Measurements from ENCODE around the gene RNF2. TPM values are rescaled to one million over a fixed set of nuclear protein-coding genes. Genes with fewer than 3 reads are reported as not detected.

Gene RNF2
- total RNA-seq, 1 experiment from 2014 or later: 39.1 TPM

GRCh38 chr1:185042737-185043136, 2.6 kb upstream of the RNF2 start:
- peaks cover 4% of the 10 kb centered on the region; the same call in 1 of the 2 replicates for H4K20me1 ChIP-seq (ENCODE audit: insufficient read depth)
- H3K79me2 ChIP-seq (ENCODE audit: insufficient read depth, low read length): peaks cover 21% of the 10 kb centered on the region
- no peak overlapping the region for H3K27ac ChIP-seq (ENCODE audit: low read depth, low read length)
- intact Hi-C loops (cut with micrococcal nuclease): no loop called here
- no peak overlapping the region for H3K9ac ChIP-seq (ENCODE audit: low read length)
- BruUV-seq (replicated peaks): no TSS peak
- H3K4me2 ChIP-seq (ENCODE audit: low read length): no peak overlapping the region
- no peaks in the 10 kb centered on the region for H3K9me3 ChIP-seq (ENCODE audit: control insufficient read depth in 1 of 2, insufficient read depth in 1 of 2, low read depth in 1 of 2, low read length in 2 of 2)
- POLR2A ChIA-PET: no interaction called here
- H2AFZ ChIP-seq (ENCODE audit: low read depth, low read length, poor library complexity, severe bottlenecking): no peak overlapping the region
- H3K27me3 ChIP-seq (ENCODE audit: insufficient read depth, low read length): no peaks in the 10 kb centered on the region
- peaks cover 6 to 17% of the 10 kb centered on the region in 2 experiments; a peak in 3 of 4 replicates for H3K4me1 ChIP-seq (ENCODE audit: control insufficient read depth in 1 of 2, insufficient read depth in 2 of 2, low read length in 2 of 2)
- no peaks in the 10 kb centered on the region for H3K36me3 ChIP-seq (ENCODE audit: control insufficient read depth in 1 of 2, insufficient read depth in 2 of 2, low read length in 2 of 2)
- no peak for TF ChIP-seq TCF7L2 (IDR thresholded peaks at IDR 0.05; ENCODE audit: borderline replicate concordance, extremely low read depth, insufficient read depth, insufficient read length)
- TF ChIP-seq EZH2phosphoT487 (IDR thresholded peaks at IDR 0.05; ENCODE audit: borderline replicate concordance): no peak
- TF ChIP-seq CBX3 (IDR thresholded peaks at IDR 0.05; ENCODE audit: low read depth): no peak
- TF ChIP-seq CTCF (IDR thresholded peaks at IDR 0.05 in 2 of 3, conservative IDR thresholded peaks at IDR 0.05 in 1 of 3; ENCODE audit: borderline replicate concordance in 1 of 3, insufficient read depth in 1 of 3, low read depth in 2 of 3, low read length in 2 of 3): no peak
- no peak for TF ChIP-seq ATF3 (IDR thresholded peaks at IDR 0.05)
- no peak for TF ChIP-seq SP1 (IDR thresholded peaks at IDR 0.05; ENCODE audit: low read depth)
- no peak for TF ChIP-seq YY1 (IDR thresholded peaks at IDR 0.05; ENCODE audit: extremely low read depth, insufficient replicate concordance, low read depth, low read length)
- TF ChIP-seq EGR1 (IDR thresholded peaks at IDR 0.05; ENCODE audit: low read depth): no peak
- TF ChIP-seq ZNF274 (IDR thresholded peaks at IDR 0.05; ENCODE audit: low read depth, low read length): no peak
- no peak for TF ChIP-seq POLR2A (IDR thresholded peaks at IDR 0.05; ENCODE audit: borderline replicate concordance, extremely low read depth, insufficient read depth, insufficient read length)
- no peak for TF ChIP-seq SIN3A (IDR thresholded peaks at IDR 0.05; ENCODE audit: low read depth)
- no peak for TF ChIP-seq ELF1 (IDR thresholded peaks at IDR 0.05; ENCODE audit: borderline replicate concordance, low read depth)
- no peak for TF ChIP-seq RAD21 (IDR thresholded peaks at IDR 0.05; ENCODE audit: low read depth)
- TF ChIP-seq REST (IDR thresholded peaks at IDR 0.05; ENCODE audit: low read depth): no peak
- no peak for TF ChIP-seq SRF (IDR thresholded peaks at IDR 0.05; ENCODE audit: low read depth)
- ATAC-seq (no peak), DNase-seq (ENCODE audit: low read depth, low spot score) (no peak)
- RAD21 ChIA-PET (ENCODE audit: low non-redundant PET in 1 of 2, low total read pairs in 2 of 2, uncharacterized antibody in 2 of 2, unreplicated experiment in 2 of 2): no interaction called here
- no peak overlapping the region for H3K4me3 ChIP-seq (replicated peaks in 1 of 2; ENCODE audit: low read depth in 1 of 2, low read length in 2 of 2)
- CTCF ChIA-PET: no interaction called here
- no peaks in the 10 kb centered on the region for H3K9me2 ChIP-seq (ENCODE audit: insufficient read depth)

All from HCT116 (cell line).